Measurements from ENCODE around the gene PBX3. TPM values are rescaled to one million over a fixed set of nuclear protein-coding genes. Genes with fewer than 3 reads are reported as not detected.

Gene PBX3
- total RNA-seq, 1 experiment from 2014 or later, result 46.0 TPM

DNA sequence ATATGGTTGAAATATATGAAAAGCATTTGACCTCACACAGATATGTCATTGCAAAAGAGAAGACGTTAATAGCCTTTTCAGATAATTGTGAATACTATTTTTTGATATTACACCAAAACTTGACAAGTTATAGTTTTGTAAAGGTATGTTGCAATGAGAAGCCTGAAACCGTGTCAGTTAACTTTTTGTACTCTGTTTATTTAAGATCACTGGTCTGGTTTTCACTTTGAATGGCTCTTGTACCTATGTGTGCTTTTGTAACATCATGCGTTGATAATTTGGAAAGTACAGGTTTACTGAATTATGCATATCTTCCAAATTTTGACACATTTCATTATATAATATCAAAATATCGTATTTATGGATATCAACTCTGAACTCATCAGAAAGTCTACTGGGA, 177.2 kb downstream of the PBX3 start:
- H3K9me3 ChIP-seq (ENCODE audit: control insufficient read depth, low read depth, low read length), result no peaks in the 10 kb centered on the region
- Mint-ChIP-seq H3K27me3 (ENCODE audit: low read depth) (no peaks in the 10 kb centered on the region), H3K9me3 (no peaks in the 10 kb centered on the region), H3K36me3 (ENCODE audit: insufficient read depth in 1 of 3, low read depth in 3 of 3) (peaks cover 0 to 6% (median 5%) of the 10 kb centered on the region in 3 experiments; a peak in 5 of 7 replicates), H3K27ac (no peak overlapping the region), H3K4me3 (no peak overlapping the region), H3K4me1 (peaks cover 18 to 22% of the 10 kb centered on the region in 2 experiments)
- H4K8ac ChIP-seq (replicated peaks; ENCODE audit: insufficient read length, low read depth, low read length), result no peak overlapping the region
- no peak overlapping the region for H3K14ac ChIP-seq (ENCODE audit: insufficient read depth, low read length)
- H4K20me1 ChIP-seq (ENCODE audit: control insufficient read depth, insufficient read depth, insufficient read length), result no peaks in the 10 kb centered on the region
- H3K27me3 ChIP-seq (ENCODE audit: insufficient read depth, low read length), result no peaks in the 10 kb centered on the region
- H2BK5ac ChIP-seq (ENCODE audit: insufficient read length, low read length), result no peak overlapping the region
- H3K79me1 ChIP-seq (ENCODE audit: insufficient read depth, low read depth, low read length, poor library complexity, severe bottlenecking), result no peaks in the 10 kb centered on the region
- no peaks in the 10 kb centered on the region for H3K79me2 ChIP-seq (ENCODE audit: insufficient read depth, low read length)
- no peak overlapping the region for H3K9ac ChIP-seq (ENCODE audit: extremely low read depth, insufficient read length, low read length)
- H2AFZ ChIP-seq (ENCODE audit: low read length), result no peak overlapping the region
- H3K27ac ChIP-seq (ENCODE audit: insufficient read length, low read depth, low read length), result no peak overlapping the region
- no CpG with 5 or more reads among the region's 4 CpGs for WGBS (ENCODE audit: extremely low coverage, insufficient read length, low lambda C conversion rate)
- no peaks in the 10 kb centered on the region for H3K23me2 ChIP-seq (ENCODE audit: insufficient read length, low read depth, low read length, poor library complexity, severe bottlenecking)
- H3K4ac ChIP-seq (ENCODE audit: low read depth, low read length), result no peak overlapping the region
- no peak for DNase-seq
- H2BK120ac ChIP-seq (ENCODE audit: low read depth, low read length, poor library complexity, severe bottlenecking), result no peak overlapping the region
- H2BK15ac ChIP-seq (ENCODE audit: low read depth, low read length), result no peak overlapping the region
- no peak overlapping the region for H2AK5ac ChIP-seq (ENCODE audit: insufficient read length, low read length)
- no peak overlapping the region for H3T11ph ChIP-seq (ENCODE audit: low read length)
- no peak overlapping the region for H3K56ac ChIP-seq (ENCODE audit: insufficient read length, low read depth, low read length)
- H3K4me1 ChIP-seq (ENCODE audit: insufficient read depth, low read length), result no peaks in the 10 kb centered on the region; the same call in 1 of the 2 replicates
- TF ChIP-seq, protein P1, sequence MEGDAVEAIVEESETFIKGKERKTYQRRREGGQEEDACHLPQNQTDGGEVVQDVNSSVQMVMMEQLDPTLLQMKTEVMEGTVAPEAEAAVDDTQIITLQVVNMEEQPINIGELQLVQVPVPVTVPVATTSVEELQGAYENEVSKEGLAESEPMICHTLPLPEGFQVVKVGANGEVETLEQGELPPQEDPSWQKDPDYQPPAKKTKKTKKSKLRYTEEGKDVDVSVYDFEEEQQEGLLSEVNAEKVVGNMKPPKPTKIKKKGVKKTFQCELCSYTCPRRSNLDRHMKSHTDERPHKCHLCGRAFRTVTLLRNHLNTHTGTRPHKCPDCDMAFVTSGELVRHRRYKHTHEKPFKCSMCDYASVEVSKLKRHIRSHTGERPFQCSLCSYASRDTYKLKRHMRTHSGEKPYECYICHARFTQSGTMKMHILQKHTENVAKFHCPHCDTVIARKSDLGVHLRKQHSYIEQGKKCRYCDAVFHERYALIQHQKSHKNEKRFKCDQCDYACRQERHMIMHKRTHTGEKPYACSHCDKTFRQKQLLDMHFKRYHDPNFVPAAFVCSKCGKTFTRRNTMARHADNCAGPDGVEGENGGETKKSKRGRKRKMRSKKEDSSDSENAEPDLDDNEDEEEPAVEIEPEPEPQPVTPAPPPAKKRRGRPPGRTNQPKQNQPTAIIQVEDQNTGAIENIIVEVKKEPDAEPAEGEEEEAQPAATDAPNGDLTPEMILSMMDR (conservative IDR thresholded peaks at IDR 0.05), result no peak
- H2BK12ac ChIP-seq (ENCODE audit: insufficient read length, low read depth, low read length), result no peak overlapping the region
- H4K5ac ChIP-seq (ENCODE audit: insufficient read length, low read depth, low read length), result no peak overlapping the region
- H4K91ac ChIP-seq (ENCODE audit: insufficient read length, low read depth, low read length), result no peak overlapping the region
- H3K18ac ChIP-seq (ENCODE audit: insufficient read length, low read depth, low read length), result no peak overlapping the region
- no peak overlapping the region for H2BK20ac ChIP-seq (ENCODE audit: low read depth, low read length, poor library complexity, severe bottlenecking)
- no peak overlapping the region for H3K23ac ChIP-seq (ENCODE audit: insufficient read length, low read depth, low read length)
- H3K4me2 ChIP-seq (ENCODE audit: insufficient read depth, insufficient read length, low read length), result no peak overlapping the region
